Sigmoid colon (tissue), 4 donors: ENCODE measurements around the gene MT1A.

Experiments used
- CTCF ChIP-seq, 4 experiments: fragments of 450-650 bp in 3 of 4; fragments of 200-600 bp in 1 of 4; IDR thresholded peaks; one replicate each; pipeline ENCODE4 v1.5.1; 2016 to 2019; ENCODE audit warnings: antibody characterized with exemption in 4 of 4, mild to moderate bottlenecking in 3 of 4, moderate library complexity in 2 of 4
- EP300 ChIP-seq, 4 donors: sonication (generic); formaldehyde crosslinking; IDR thresholded peaks; one replicate each; pipeline ENCODE4 v1.6.1; 2017; ENCODE audit warnings: antibody characterized with exemption in 4 of 4
- POLR2A ChIP-seq, 2 donors: fragments of 450-650 bp; IDR thresholded peaks; one replicate each; pipeline ENCODE4 v1.6.1; 2016; ENCODE audit warnings: antibody characterized with exemption in 2 of 2, mild to moderate bottlenecking in 2 of 2, moderate library complexity in 2 of 2
- POLR2AphosphoS5 ChIP-seq, 4 donors: sonication (generic); formaldehyde crosslinking; IDR thresholded peaks; one replicate each; pipeline ENCODE4 v1.6.1; 2017; ENCODE audit warnings: antibody characterized with exemption in 4 of 4

- TF ChIP-seq CTCF (IDR thresholded peaks at IDR 0.05) (no peak), POLR2AphosphoS5 (IDR thresholded peaks at IDR 0.05) (no peak), POLR2A (IDR thresholded peaks at IDR 0.05) (no peak), EP300 (IDR thresholded peaks at IDR 0.05) (no peak)
Observed at GRCh38 chr16:56652600-56652999, 14.1 kb downstream of the MT1A start.
